Head of caudate nucleus (tissue), 42 donors: ENCODE measurements around the gene SV2A.
"Not testable (repeated sequence)": the region's sequence is repeated elsewhere in the genome, so short reads cannot be mapped to it uniquely, and the experiment has no call there.

Source experiments
- DNase-seq, 42 donors: peaks; one replicate each; pipeline versions ENCODE4 v3.0.0 to v3.0.0-alpha.2; 2020 to 2021; ENCODE audit warnings: mixed read lengths in 7 of 42
- intact Hi-C: fragments of 100-400 bp; cut with DNase I; formaldehyde crosslinking; loops from one replicate; pipeline ENCODE4 v1.15.0; 2022

The SV2A gene

GRCh38 chr1:149896575-149896974 lies 21.1 kb downstream of the SV2A start:
- intact Hi-C loops, result no loop called here
- no peak for DNase-seq

GRCh38 chr1:149888999-149889289 lies 28.7 kb downstream of the SV2A start:
- peak in 7 of 42 donors; percentile 9 to 61 (median 27) for DNase-seq
- intact Hi-C loops, result no loop called here

DNA sequence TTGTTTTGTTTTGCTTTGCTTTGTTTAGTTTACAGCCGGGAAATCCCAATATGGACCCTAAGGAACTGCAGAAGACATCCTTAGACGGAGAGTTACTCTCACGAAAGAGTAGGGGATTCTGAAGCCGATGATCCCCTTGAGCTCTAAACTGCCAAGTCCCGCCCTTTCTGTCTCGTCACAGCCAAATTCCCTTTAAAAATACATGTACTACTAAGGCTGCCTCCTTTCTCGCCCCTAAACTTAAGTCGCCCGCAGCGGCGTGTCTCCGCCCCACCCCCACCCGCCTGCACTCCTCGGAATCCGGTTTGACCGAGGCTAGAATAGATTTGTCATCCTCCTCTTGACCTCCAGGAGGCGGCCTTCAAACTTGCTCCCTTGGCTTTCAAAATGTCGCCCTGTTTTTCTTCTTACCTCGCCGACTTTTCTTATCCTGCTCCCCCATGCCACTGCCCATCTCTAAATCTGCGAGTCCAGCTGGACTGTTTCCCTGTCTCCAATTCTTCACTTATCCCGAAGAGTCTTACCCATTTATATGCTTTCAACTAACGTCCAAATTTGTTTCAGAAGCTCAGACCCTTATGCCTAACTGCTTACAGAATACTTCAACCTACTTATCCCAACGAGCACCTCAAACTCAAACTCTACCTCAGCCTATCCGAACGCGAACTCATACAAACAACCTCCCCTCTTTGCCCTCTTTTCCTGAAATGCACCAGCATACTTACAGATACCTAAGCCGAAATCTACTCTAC lies 29.2 kb downstream of the SV2A start:
- intact Hi-C loops, result no loop called here
- peak; percentile 41 to 90 (median 75) for DNase-seq

GRCh38 chr1:149887456-149888246 lies 30.0 kb downstream of the SV2A start:
- intact Hi-C loops, result no loop called here
- DNase-seq, result peak; percentile 53 to 97 (median 88)

- intact Hi-C loops, DNase-seq: not testable (repeated sequence)
Measured at GRCh38 chr1:149887196-149887455, 30.5 kb downstream of the SV2A start.

- peak; percentile 72 to 98 (median 93) for DNase-seq
- intact Hi-C loops, result no loop called here
Measured at GRCh38 chr1:149886396-149887195, 31.0 kb downstream of the SV2A start.

GRCh38 chr1:149886121-149886395 lies 31.6 kb downstream of the SV2A start:
- intact Hi-C loops, result not testable (repeated sequence)
- peak in 3 of 42 donors; percentile 17 to 29 (median 19) for DNase-seq

DNA sequence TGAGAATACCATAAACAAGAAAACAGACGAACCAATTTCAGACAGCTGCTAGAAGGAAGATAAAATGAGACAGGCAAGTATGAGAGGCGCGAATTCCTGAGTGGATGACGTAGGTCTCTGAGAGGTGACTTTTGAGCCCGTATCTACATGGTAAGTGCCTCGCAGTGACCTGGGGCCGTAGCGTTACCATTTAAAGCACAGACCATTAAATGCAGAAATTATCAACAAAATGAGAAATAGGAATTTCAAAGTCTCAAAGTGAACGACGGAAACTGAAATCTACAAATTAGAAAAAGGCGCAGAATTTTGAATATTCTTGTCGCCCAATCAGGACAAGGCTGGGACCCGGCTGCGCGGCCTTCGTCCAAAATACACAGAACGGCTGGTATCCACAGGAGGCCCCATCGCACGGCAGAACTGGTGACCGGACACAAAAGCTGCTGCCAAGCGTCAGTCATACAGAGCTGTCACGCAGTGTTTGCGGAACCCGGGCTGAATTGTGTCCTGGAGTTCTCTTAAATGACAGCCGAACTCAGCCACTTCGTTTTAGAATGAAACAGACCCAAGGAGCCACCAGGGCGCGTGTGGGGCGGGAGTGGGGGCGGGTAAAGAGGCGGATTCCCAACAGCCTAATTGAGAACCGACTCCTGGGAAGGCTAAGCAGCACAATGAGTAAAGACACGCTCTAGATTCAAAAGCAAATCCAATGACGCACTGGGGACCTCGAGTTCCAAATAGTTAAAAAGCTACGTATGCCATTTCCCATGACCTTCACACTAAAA lies 32.1 kb downstream of the SV2A start:
- DNase-seq, result peak; percentile 61 to 91 (median 82)
- intact Hi-C loops, result no loop called here

- DNase-seq, result peak in 1 of 42 donors; percentile 38
- intact Hi-C loops, result no loop called here
Measured at GRCh38 chr1:149884433-149885338, 33.0 kb downstream of the SV2A start.

GRCh38 chr1:149883598-149884247 lies 33.9 kb downstream of the SV2A start:
- peak in 1 of 42 donors; percentile 33 for DNase-seq
- intact Hi-C loops, result no loop called here

DNA sequence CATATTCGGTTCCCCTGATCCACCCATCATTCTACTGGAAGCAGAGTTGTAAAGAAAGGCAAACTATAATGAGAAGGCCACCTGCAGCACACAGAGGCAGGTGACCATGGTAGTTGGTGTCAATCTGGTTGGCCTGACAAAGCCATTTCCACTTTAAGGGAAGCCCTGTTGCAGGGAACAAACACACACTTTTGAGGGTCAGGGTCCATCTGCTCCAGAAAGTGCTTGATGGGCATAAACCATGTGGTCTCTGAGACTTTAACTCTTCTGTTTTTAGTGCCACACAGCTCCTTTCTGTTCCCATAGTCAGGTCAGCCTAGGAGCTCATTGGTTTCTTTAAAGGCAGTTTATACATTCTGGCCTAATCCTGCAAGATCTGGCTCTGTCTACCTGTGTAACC lies 35.8 kb downstream of the SV2A start:
- peak in 1 of 42 donors; percentile 17 for DNase-seq
- intact Hi-C loops, result no loop called here

- no peak for DNase-seq
- intact Hi-C loops, result no loop called here
Measured at GRCh38 chr1:149879556-149879955, 38.1 kb downstream of the SV2A start.

GRCh38 chr1:149877211-149877946 lies 40.3 kb downstream of the SV2A start:
- DNase-seq, result peak in 1 of 42 donors; percentile 17
- intact Hi-C loops, result no loop called here

DNA sequence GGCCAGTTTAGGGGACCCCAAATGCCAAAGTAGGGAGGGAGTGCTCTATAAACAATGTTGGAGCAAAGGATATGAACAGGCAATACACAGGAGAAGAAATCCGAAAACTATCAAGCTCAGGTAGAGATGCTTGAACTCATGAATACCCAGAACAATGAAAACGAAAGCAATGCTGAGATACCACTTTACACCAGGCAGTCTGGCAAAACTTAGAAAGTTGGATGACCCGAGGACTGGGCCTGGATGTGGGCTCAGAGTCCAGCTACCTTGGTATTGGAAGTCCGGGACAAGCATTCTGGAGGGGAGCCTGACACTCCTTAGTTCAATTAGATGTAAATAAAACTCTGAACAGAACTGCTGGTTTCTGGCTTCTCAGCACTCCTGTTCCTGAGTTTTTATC lies 44.6 kb downstream of the SV2A start:
- DNase-seq, intact Hi-C loops: not testable (repeated sequence)

GRCh38 chr1:149866887-149867286 lies 50.8 kb downstream of the SV2A start:
- intact Hi-C loops, DNase-seq: not testable (repeated sequence)

DNA sequence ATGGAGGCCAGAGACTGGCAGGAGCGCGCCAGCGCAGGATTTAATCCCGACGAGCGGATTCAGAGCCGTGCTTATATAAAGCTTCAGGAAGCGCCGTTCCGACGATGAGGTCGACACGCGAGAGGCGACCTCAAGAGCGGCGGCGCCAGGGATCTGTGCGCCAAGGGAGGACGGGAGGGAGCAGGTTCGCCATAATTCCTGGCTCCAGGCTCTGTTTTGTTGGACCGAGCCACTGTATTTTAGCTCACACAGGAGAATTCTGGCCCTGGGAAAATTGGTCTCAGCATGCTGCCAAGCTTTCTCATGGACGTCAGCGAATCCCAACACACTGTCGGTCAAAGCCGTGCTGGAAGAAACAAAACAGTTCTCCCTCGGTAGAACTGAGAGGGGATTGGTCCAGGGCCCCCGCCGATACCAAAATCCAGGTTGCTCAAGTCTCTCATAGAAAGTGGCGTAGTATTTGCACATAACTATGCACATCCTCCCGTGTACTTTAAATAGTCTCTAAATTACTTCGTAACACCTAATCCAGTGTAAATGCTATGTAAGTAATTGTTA lies 56.1 kb downstream of the SV2A start:
- intact Hi-C loops, DNase-seq: not testable (repeated sequence)
